IPS DF 6.9 (cell line): ENCODE data around the gene ATIC.

Experiments used
- DNase-seq: peaks from one replicate; pipeline ENCODE4 v3.0.0-alpha.2; 2013; ENCODE audit warnings: low read depth, low spot score
- H3K27ac ChIP-seq: one replicate; pipeline ENCODE4 v1.5.1; 2013; ENCODE audit warnings: low read length, control low read depth
- H3K27me3 ChIP-seq: 2 replicates; pipeline ENCODE4 v1.6.1; 2013; ENCODE audit warnings: mild to moderate bottlenecking, low read length; ENCODE audit not compliant: control insufficient read depth, insufficient read depth
- H3K36me3 ChIP-seq: 2 replicates; pipeline ENCODE4 v1.6.1; 2013; ENCODE audit warnings: low read length; ENCODE audit not compliant: control insufficient read depth, insufficient read depth
- H3K4me1 ChIP-seq: 2 replicates; pipeline ENCODE4 v1.6.1; 2013; ENCODE audit warnings: low read length; ENCODE audit not compliant: control insufficient read depth, insufficient read depth
- H3K4me3 ChIP-seq: 2 replicates; pipeline ENCODE4 v1.5.1; 2013; ENCODE audit warnings: mild to moderate bottlenecking, low read length
- H3K9me3 ChIP-seq: 2 replicates; pipeline ENCODE4 v1.6.1; 2013; ENCODE audit warnings: low read length, inconsistent platforms; ENCODE audit not compliant: control insufficient read depth, insufficient read depth
- WGBS: extraction: QIAGEN DNeasy Blood & Tissue Kit; methylation state at CpG from one replicate; pipeline ENCODE4 v1.1.7; 2013; ENCODE audit warnings: mixed read lengths, missing lambda C conversion rate; ENCODE audit not compliant: insufficient read length, insufficient coverage; 5-methylcytosine and 5-hydroxymethylcytosine counted together

The ATIC gene

GRCh38 chr2:215386566-215386965 lies 74.7 kb downstream of the ATIC start:
- H3K4me1 ChIP-seq = peaks cover 2% of the 10 kb centered on the region
- no peaks in the 10 kb centered on the region for H3K27me3 ChIP-seq
- WGBS = no CpG with 5 or more reads among the region's 7 CpGs
- no peaks in the 10 kb centered on the region for H3K9me3 ChIP-seq
- H3K27ac ChIP-seq = no peak overlapping the region
- H3K36me3 ChIP-seq = no peaks in the 10 kb centered on the region; the same call in 1 of the 2 replicates
- no peak overlapping the region for H3K4me3 ChIP-seq
- no peak for DNase-seq

GRCh38 chr2:215388002-215388728 lies 76.3 kb downstream of the ATIC start:
- Histone ChIP-seq H3K27me3 (no peaks in the 10 kb centered on the region), H3K4me3 (no peak overlapping the region), H3K9me3 (no peaks in the 10 kb centered on the region), H3K36me3 (no peaks in the 10 kb centered on the region; the same call in 1 of the 2 replicates), H3K4me1 (peaks cover 2% of the 10 kb centered on the region), H3K27ac (no peak overlapping the region)
- WGBS = no CpG with 5 or more reads among the region's 7 CpGs
- DNase-seq = no peak

- no peak overlapping the region for H3K27ac ChIP-seq
- no CpG with 5 or more reads among the region's 2 CpGs for WGBS
- no peaks in the 10 kb centered on the region for H3K27me3 ChIP-seq
- H3K4me3 ChIP-seq = no peak overlapping the region
- peaks cover 2% of the 10 kb centered on the region for H3K4me1 ChIP-seq
- H3K9me3 ChIP-seq = no peaks in the 10 kb centered on the region
- no peak for DNase-seq
- peaks cover 7% of the 10 kb centered on the region; the same call in 1 of the 2 replicates for H3K36me3 ChIP-seq
Observed at GRCh38 chr2:215390550-215390913, 78.7 kb downstream of the ATIC start.

- H3K4me1 ChIP-seq = peaks cover 2% of the 10 kb centered on the region
- no peaks in the 10 kb centered on the region for H3K9me3 ChIP-seq
- no peak overlapping the region for H3K27ac ChIP-seq
- WGBS = no CpG with 5 or more reads among the region's 5 CpGs
- no peak for DNase-seq
- no peak overlapping the region for H3K4me3 ChIP-seq
- H3K27me3 ChIP-seq = no peaks in the 10 kb centered on the region
- peaks cover 7% of the 10 kb centered on the region; the same call in 1 of the 2 replicates for H3K36me3 ChIP-seq
Observed at GRCh38 chr2:215391531-215391930, 79.7 kb downstream of the ATIC start.

- no peak for DNase-seq
- no peak overlapping the region for H3K27ac ChIP-seq
- no peaks in the 10 kb centered on the region for H3K27me3 ChIP-seq
- no peaks in the 10 kb centered on the region for H3K9me3 ChIP-seq
- no peak overlapping the region for H3K4me3 ChIP-seq
- peaks cover 7% of the 10 kb centered on the region; the same call in 1 of the 2 replicates for H3K36me3 ChIP-seq
- H3K4me1 ChIP-seq = peaks cover 2% of the 10 kb centered on the region
Observed at GRCh38 chr2:215392164-215392563, 80.3 kb downstream of the ATIC start.

- H3K9me3 ChIP-seq = no peaks in the 10 kb centered on the region
- no peak overlapping the region for H3K27ac ChIP-seq
- H3K4me3 ChIP-seq = no peak overlapping the region
- H3K4me1 ChIP-seq = peaks cover 2% of the 10 kb centered on the region
- no peaks in the 10 kb centered on the region for H3K27me3 ChIP-seq
- WGBS = no CpG with 5 or more reads among the region's 12 CpGs
- DNase-seq = no peak
- peaks cover 7% of the 10 kb centered on the region; the same call in 1 of the 2 replicates for H3K36me3 ChIP-seq
Observed at GRCh38 chr2:215392687-215393270, 80.9 kb downstream of the ATIC start.

GRCh38 chr2:215394102-215394805 lies 82.4 kb downstream of the ATIC start:
- DNase-seq = no peak
- H3K27me3 ChIP-seq = no peaks in the 10 kb centered on the region
- H3K4me3 ChIP-seq = no peak overlapping the region
- H3K36me3 ChIP-seq = peaks cover 9% of the 10 kb centered on the region; the same call in 1 of the 2 replicates
- WGBS = no CpG with 5 or more reads among the region's 7 CpGs
- no peaks in the 10 kb centered on the region for H3K4me1 ChIP-seq
- H3K27ac ChIP-seq = no peak overlapping the region
- no peaks in the 10 kb centered on the region for H3K9me3 ChIP-seq

GRCh38 chr2:215395687-215396460 lies 84.0 kb downstream of the ATIC start:
- WGBS = no CpG with 5 or more reads among the region's 5 CpGs

GRCh38 chr2:215396595-215397313 lies 84.9 kb downstream of the ATIC start:
- Histone ChIP-seq H3K9me3 (no peaks in the 10 kb centered on the region), H3K4me3 (no peak overlapping the region), H3K27ac (no peak overlapping the region), H3K4me1 (no peaks in the 10 kb centered on the region), H3K36me3 (peaks cover 9% of the 10 kb centered on the region; the same call in 1 of the 2 replicates), H3K27me3 (no peaks in the 10 kb centered on the region)
- DNase-seq = no peak
- WGBS = no CpG with 5 or more reads among the region's 2 CpGs

More at GRCh38 chr2:215395687-215396460, 84.0 kb downstream of the ATIC start:
- Histone ChIP-seq H3K4me3 (no peak overlapping the region), H3K36me3 (peaks cover 9% of the 10 kb centered on the region; the same call in 1 of the 2 replicates), H3K27ac (no peak overlapping the region), H3K9me3 (no peaks in the 10 kb centered on the region), H3K4me1 (no peaks in the 10 kb centered on the region), H3K27me3 (no peaks in the 10 kb centered on the region)
- no peak for DNase-seq
